H1 (cell line): ENCODE data around the gene PTPN3. TPM values are rescaled to one million over a fixed set of nuclear protein-coding genes. Genes with fewer than 3 reads are reported as not detected.

Experiments used
- CTCF ChIA-PET: fragments of 300-600 bp; sonication (Branson Sonifier 250); formaldehyde crosslinking; loops from one replicate; lab custom pipeline; 2021; ENCODE audit not compliant: partially characterized antibody; lab: Charles Lee
- POLR2A ChIA-PET: fragments of 300-600 bp; sonication (Branson Sonifier 250); formaldehyde crosslinking; loops from one replicate; lab custom pipeline; 2021; ENCODE audit warnings: inconsistent platforms; ENCODE audit not compliant: partially characterized antibody; lab: Charles Lee
- DNase-seq, 2 experiments: peaks; one replicate each; pipeline versions ENCODE4 v3.0.0 to v3.0.0-alpha.2; 2010 to 2022; ENCODE audit warnings: low spot score in 2 of 2, low read depth in 1 of 2, mixed read lengths in 1 of 2
- FAIRE-seq: peaks from 2 replicates; lab custom pipeline; 2011; peaks lifted over from hg19 to GRCh38; lab: Jason Lieb, UNC
- H2AFZ ChIP-seq: 2 replicates; pipeline ENCODE4 v1.8.1; 2012; ENCODE audit warnings: low read length, inconsistent platforms
- H2AK5ac ChIP-seq: 2 replicates; pipeline ENCODE4 v1.6.1; 2013; ENCODE audit warnings: low read depth, low read length
- H2BK120ac ChIP-seq: replicated peaks from 2 replicates; pipeline ENCODE3; 2013; ENCODE audit warnings: low read depth, low read length, inconsistent platforms
- H2BK12ac ChIP-seq: 2 replicates; pipeline ENCODE4 v1.6.1; 2013; ENCODE audit warnings: low read depth, low read length
- H2BK15ac ChIP-seq: 2 replicates; pipeline ENCODE4 v1.6.1; 2013; ENCODE audit warnings: low read length
- H2BK20ac ChIP-seq: 2 replicates; pipeline ENCODE4 v1.6.1; 2013; ENCODE audit warnings: low read length
- H2BK5ac ChIP-seq: 2 replicates; pipeline ENCODE4 v1.6.1; 2013; ENCODE audit warnings: low read depth, low read length
- H3K14ac ChIP-seq: 2 replicates; pipeline ENCODE4 v1.6.1; 2013; ENCODE audit warnings: inconsistent platforms; ENCODE audit not compliant: insufficient read length
- H3K18ac ChIP-seq: 2 replicates; pipeline ENCODE4 v1.6.1; 2013; ENCODE audit warnings: low read length; ENCODE audit errors: extremely low read depth
- H3K23ac ChIP-seq: 2 replicates; pipeline ENCODE4 v1.6.1; 2013; ENCODE audit warnings: inconsistent platforms; ENCODE audit not compliant: insufficient read length
- H3K23me2 ChIP-seq: 2 replicates; pipeline ENCODE4 v1.6.1; 2013; ENCODE audit warnings: low read depth, low read length
- H3K27ac ChIP-seq: 2 replicates; pipeline ENCODE4 v1.6.1; 2011; ENCODE audit warnings: low read depth, low read length, inconsistent platforms
- H3K27me3 ChIP-seq, 4 experiments: replicated peaks in 1 of 4; 1 replicate in 1 of 4; 2 replicates in 3 of 4; pipeline versions ENCODE4 v1.6.1 to v1.8.1; 2011 to 2013; ENCODE audit warnings: low read length in 3 of 4, mild to moderate bottlenecking in 3 of 4, inconsistent platforms in 2 of 4, mixed read lengths in 2 of 4, moderate library complexity in 1 of 4; ENCODE audit not compliant: control insufficient read depth in 3 of 4, insufficient read depth in 3 of 4; ENCODE audit errors: extremely low read depth in 1 of 4
- H3K36me3 ChIP-seq, 4 experiments: 2 replicates each; pipeline versions ENCODE4 v1.6.1 to v1.8.1; 2011 to 2013; ENCODE audit warnings: mild to moderate bottlenecking in 4 of 4, low read length in 3 of 4, moderate library complexity in 2 of 4, control low read depth in 1 of 4, inconsistent platforms in 1 of 4; ENCODE audit not compliant: insufficient read depth in 4 of 4, control insufficient read depth in 2 of 4
- H3K4ac ChIP-seq: replicated peaks from 2 replicates; pipeline ENCODE3; 2013; ENCODE audit warnings: low read length, low read depth, mixed read lengths, inconsistent platforms; ENCODE audit not compliant: insufficient read length
- H3K4me1 ChIP-seq, 4 experiments: replicated peaks in 1 of 4; 1 replicate in 1 of 4; 2 replicates in 3 of 4; pipeline versions ENCODE4 v1.6.1 to v1.8.1; 2011 to 2013; ENCODE audit warnings: low read length in 3 of 4, inconsistent platforms in 2 of 4, mixed read lengths in 1 of 4; ENCODE audit not compliant: insufficient read depth in 4 of 4, control insufficient read depth in 3 of 4
- H3K4me2 ChIP-seq, 2 experiments: 2 replicates each; pipeline versions ENCODE4 v1.6.1 to v1.8.1; 2011 to 2013; ENCODE audit warnings: low read depth in 2 of 2, low read length in 2 of 2, control low read depth in 1 of 2, inconsistent platforms in 1 of 2, mild to moderate bottlenecking in 1 of 2; ENCODE audit not compliant: insufficient read depth in 1 of 2
- H3K4me3 ChIP-seq, 4 experiments: fragments of 200-600, 300-600 bp in 1 of 4; sonication (generic), shearing (Covaris generic), sonication (Bioruptor Twin) in 1 of 4; 2 replicates each; pipeline versions ENCODE4 v1.5.1 to v1.8.1; 2011 to 2016; ENCODE audit warnings: low read length in 4 of 4, low read depth in 3 of 4, control low read depth in 2 of 4, inconsistent platforms in 2 of 4, mild to moderate bottlenecking in 2 of 4, mixed read lengths in 1 of 4, moderate library complexity in 1 of 4; ENCODE audit not compliant: insufficient read depth in 2 of 4; ENCODE audit errors: extremely low read depth in 1 of 4
- H3K56ac ChIP-seq: replicated peaks from 2 replicates; pipeline ENCODE3; 2013; ENCODE audit warnings: low read depth, mild to moderate bottlenecking, mixed read lengths, low read length, inconsistent platforms; ENCODE audit not compliant: insufficient read length
- H3K79me1 ChIP-seq: 2 replicates; pipeline ENCODE4 v1.6.1; 2013; ENCODE audit warnings: low read depth, low read length, control low read depth
- H3K79me2 ChIP-seq, 2 experiments: 2 replicates each; pipeline versions ENCODE4 v1.6.1 to v1.8.1; 2012 to 2013; ENCODE audit warnings: low read length in 2 of 2, mild to moderate bottlenecking in 2 of 2, inconsistent platforms in 1 of 2; ENCODE audit not compliant: insufficient read depth in 2 of 2, control insufficient read depth in 1 of 2
- H3K9ac ChIP-seq, 4 experiments: replicated peaks in 1 of 4; 1 replicate in 1 of 4; 2 replicates in 3 of 4; pipeline versions ENCODE4 v1.6.1 to v1.8.1; 2011 to 2013; ENCODE audit warnings: low read depth in 3 of 4, low read length in 3 of 4, control low read depth in 2 of 4, mild to moderate bottlenecking in 2 of 4, moderate library complexity in 2 of 4, inconsistent platforms in 1 of 4; ENCODE audit errors: extremely low read depth in 1 of 4
- H3K9me3 ChIP-seq, 2 experiments: 2 replicates each; pipeline versions ENCODE4 v1.6.1 to v1.8.1; 2012 to 2013; ENCODE audit warnings: mild to moderate bottlenecking in 2 of 2, moderate library complexity in 2 of 2, control low read depth in 1 of 2, inconsistent platforms in 1 of 2, low read depth in 1 of 2, low read length in 1 of 2, mixed read lengths in 1 of 2; ENCODE audit not compliant: insufficient read depth in 2 of 2
- H4K20me1 ChIP-seq, 2 experiments: replicated peaks in 1 of 2; 2 replicates each; pipeline versions ENCODE3 to v1.8.1; 2011 to 2013; ENCODE audit warnings: inconsistent platforms in 2 of 2, low read length in 2 of 2, mild to moderate bottlenecking in 1 of 2; ENCODE audit not compliant: insufficient read depth in 2 of 2, control insufficient read depth in 1 of 2
- H4K5ac ChIP-seq: 2 replicates; pipeline ENCODE4 v1.6.1; 2013; ENCODE audit warnings: low read length, low read depth, mixed read lengths, inconsistent platforms; ENCODE audit not compliant: insufficient read length
- H4K8ac ChIP-seq: 2 replicates; pipeline ENCODE4 v1.8.0; 2013; ENCODE audit warnings: mild to moderate bottlenecking, moderate library complexity, low read length, inconsistent platforms; ENCODE audit not compliant: insufficient read depth; ENCODE audit errors: extremely low read depth
- H4K91ac ChIP-seq: replicated peaks from 2 replicates; pipeline ENCODE3; 2013; ENCODE audit warnings: low read length, mixed read lengths, inconsistent platforms; ENCODE audit not compliant: insufficient read length
- HDAC2 ChIP-seq, 2 experiments: fragments of 300-600 bp in 1 of 2; sonication (generic) in 1 of 2; IDR thresholded peaks; 2 replicates each; pipeline ENCODE4 v1.6.1; 2011 to 2012; ENCODE audit warnings: low read depth in 2 of 2, low read length in 2 of 2, mild to moderate bottlenecking in 2 of 2, moderate library complexity in 2 of 2, borderline replicate concordance in 1 of 2, inconsistent platforms in 1 of 2
- POLR2A ChIP-seq, 2 experiments: IDR thresholded peaks; 1 replicate in 1 of 2; 2 replicates in 1 of 2; pipeline ENCODE4 v1.6.1; 2011; ENCODE audit warnings: low read depth in 2 of 2, low read length in 2 of 2, mild to moderate bottlenecking in 2 of 2; ENCODE audit errors: control extremely low read depth in 1 of 2
- WGBS, 2 experiments: shearing (Covaris generic) in 1 of 2; methylation state at CpG; one replicate each; pipeline versions ENCODE4 v1.1.6 to v1.1.7; 2013 to 2015; ENCODE audit warnings: low lambda C conversion rate in 2 of 2, mixed read lengths in 2 of 2, inconsistent platforms in 1 of 2, low coverage in 1 of 2, missing lambda C conversion rate in 1 of 2; ENCODE audit not compliant: insufficient replicate concordance in 2 of 2, insufficient coverage in 1 of 2, insufficient read length in 1 of 2; ENCODE audit errors: extremely low coverage in 1 of 2, missing lambda C conversion rate in 1 of 2; 5-methylcytosine and 5-hydroxymethylcytosine counted together
- polyA plus RNA-seq, 7 experiments: library from polyadenylated mRNA; depleted of rRNA in 3 of 7; stranded (reverse) in 5 of 7; unstranded in 2 of 7; fragments of >200 nt in 5 of 7; fragments of 200-250 nt in 2 of 7; gene quantifications; 1 replicate in 5 of 7; 2 replicates in 1 of 7; 4 replicates in 1 of 7; pipeline versions ENCODE4 v1.2.1 to v1.2.3, GENCODE V29; 2011 to 2013; ENCODE audit warnings: missing spikeins in 2 of 7, mixed read lengths in 2 of 7
- total RNA-seq: library from RNA; stranded (reverse); fragmentation: NEBNext Ultra II Directional; extraction: Animal tissue kit (Norgen Biotek cat#: 25700); gene quantifications from 2 replicates; pipeline ENCODE4 v1.2.1, GENCODE V29; 2021

The PTPN3 gene
- total and polyA plus RNA-seq, 2 of the 8 experiments (the other 6 are each of a cell fraction or from before 2014, with no cell fraction given), result 2.9 to 3.7 TPM

- H3K4ac ChIP-seq, result no peak overlapping the region
- WGBS, 2 experiments, result 94% methylated on average over 2 of the region's 2 CpGs; no CpG with 5 or more reads in 1 of the 2 experiments
- H2BK120ac ChIP-seq, result no peak overlapping the region
- H3K79me2 ChIP-seq, result no peaks in the 10 kb centered on the region
- H4K91ac ChIP-seq, result no peak overlapping the region
- H3K56ac ChIP-seq, result no peak overlapping the region
- no peak overlapping the region; the same call in 1 of the 2 replicates for H4K8ac ChIP-seq
- no peaks in the 10 kb centered on the region; the same call in 1 of the 2 replicates for H3K23me2 ChIP-seq
- H3K14ac ChIP-seq, result no peak overlapping the region
- H3K36me3 ChIP-seq, result no peaks in the 10 kb centered on the region
- H2AFZ ChIP-seq, result no peak overlapping the region
- H3K27me3 ChIP-seq, result no peaks in the 10 kb centered on the region
- FAIRE-seq (no peak), DNase-seq (no peak)
- H3K4me3 ChIP-seq, result no peak overlapping the region
- H2AK5ac ChIP-seq, result no peak overlapping the region
- no peaks in the 10 kb centered on the region for H4K20me1 ChIP-seq
- H3K9ac ChIP-seq, result no peak overlapping the region
- H2BK20ac ChIP-seq, result no peak overlapping the region
- H3K4me1 ChIP-seq, result no peaks in the 10 kb centered on the region
- H4K5ac ChIP-seq, result no peak overlapping the region
- H3K18ac ChIP-seq, result no peak overlapping the region
- TF ChIP-seq HDAC2 (IDR thresholded peaks at IDR 0.05; ENCODE audit: borderline replicate concordance in 1 of 2, low read depth in 2 of 2, low read length in 2 of 2) (no peak), POLR2A (IDR thresholded peaks at IDR 0.05; ENCODE audit: control extremely low read depth in 1 of 2, low read depth in 2 of 2, low read length in 2 of 2) (no peak)
- no peak overlapping the region for H2BK15ac ChIP-seq
- no peaks in the 10 kb centered on the region for H3K9me3 ChIP-seq
- no peaks in the 10 kb centered on the region for H3K79me1 ChIP-seq
- no peak overlapping the region for H3K4me2 ChIP-seq
- no peak overlapping the region for H2BK5ac ChIP-seq
- H3K27ac ChIP-seq, result no peak overlapping the region
- ChIA-PET POLR2A (no interaction called here), CTCF (interaction anchor here (0.7 to 1.3 kb wide), 2 partner anchors 15 to 42 kb away, joined by 3 to 7 read pairs; no protein-coding TSS in a partner anchor)
- H3K23ac ChIP-seq, result no peak overlapping the region
- H2BK12ac ChIP-seq, result no peak overlapping the region
Observed at GRCh38 chr9:109369285-109369684, 128.8 kb downstream of the PTPN3 start.
